ENCODE measurements around the gene EXOC3L4. TPM values are rescaled to one million over a fixed set of nuclear protein-coding genes. Genes with fewer than 3 reads are reported as not detected.

The EXOC3L4 gene
- total and polyA plus RNA-seq, 9 donors, result 0.33 to 1.2 (median 0.85) TPM; not detected in 3

DNA sequence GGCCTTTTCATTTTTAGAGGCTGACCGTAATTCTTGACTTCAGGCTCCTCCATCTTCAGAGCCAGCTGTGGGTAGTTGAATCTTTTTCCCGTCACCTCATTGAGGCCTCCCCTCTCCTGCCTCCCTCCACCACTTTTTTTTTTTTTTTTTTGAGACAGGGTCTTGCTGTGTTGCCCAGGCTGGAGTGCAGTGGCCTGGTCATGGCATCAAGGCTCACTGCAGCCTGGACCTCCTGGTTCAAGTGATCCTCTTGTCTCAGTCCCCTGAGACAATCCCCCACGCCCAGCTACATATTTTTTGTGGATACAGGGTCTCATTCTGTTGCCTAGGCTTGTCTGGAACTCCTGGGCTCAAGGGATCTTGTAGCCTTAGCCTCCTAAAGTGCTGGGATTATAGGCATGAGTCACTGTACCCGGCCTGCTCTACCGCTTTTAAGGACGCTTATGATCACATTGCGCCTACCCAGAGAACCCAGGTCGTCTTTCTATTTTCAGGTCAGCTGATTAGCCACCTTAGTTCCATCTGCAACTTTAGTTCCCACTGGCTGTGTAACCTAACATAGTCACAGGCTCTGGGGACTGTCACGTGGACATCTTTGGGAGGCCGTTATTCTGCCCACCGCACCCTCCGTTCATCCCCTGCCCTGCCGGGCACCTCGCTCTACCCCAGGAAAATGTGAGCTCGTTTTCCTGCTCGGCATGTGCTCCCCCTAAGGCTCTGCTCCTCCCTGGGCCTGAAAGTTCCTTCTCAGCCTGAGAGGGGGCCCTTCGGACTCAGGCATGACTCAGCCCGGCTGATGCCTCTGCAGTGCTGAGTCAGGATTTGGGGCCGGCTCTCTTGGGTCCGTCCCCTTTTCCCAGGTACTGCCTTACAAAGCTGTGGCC lies 42.1 kb downstream of the EXOC3L4 start:
- Histone ChIP-seq H3K27me3 (no peaks in the 10 kb centered on the region), H3K4me3 (no peak overlapping the region), H3K4me1 (ENCODE audit: insufficient read depth) (peaks cover 11% of the 10 kb centered on the region), H3K36me3 (no peaks in the 10 kb centered on the region), H3K9me3 (no peaks in the 10 kb centered on the region), H3K27ac (no peak overlapping the region)
- no peak for TF ChIP-seq POLR2A (IDR thresholded peaks at IDR 0.05)
- TF ChIP-seq EP300 (IDR thresholded peaks at IDR 0.05), result no peak
- no peak for TF ChIP-seq CTCF (IDR thresholded peaks at IDR 0.05)
- 75 to 83% (median 77%) methylated on average over 20 of the region's 20 CpGs for WGBS, 3 donors
- DNase-seq, result peak in 3 of 5 donors; percentile 29 to 48 (median 47)
- intact Hi-C loops (cut with DNase I), result no loop called here

- Histone ChIP-seq H3K36me3 (no peaks in the 10 kb centered on the region), H3K27ac (no peak overlapping the region), H3K9me3 (no peaks in the 10 kb centered on the region), H3K4me1 (ENCODE audit: insufficient read depth) (peaks cover 1% of the 10 kb centered on the region), H3K27me3 (no peaks in the 10 kb centered on the region), H3K4me3 (no peak overlapping the region)
- peak in 1 of 5 donors; percentile 28 for DNase-seq
- TF ChIP-seq CTCF (IDR thresholded peaks at IDR 0.05), result no peak
- intact Hi-C loops (cut with DNase I), result no loop called here
- WGBS, 3 donors, result 87 to 88% (median 88%) methylated on average over 22 of the region's 22 CpGs
These were observed 43.3 kb downstream of the EXOC3L4 start for GRCh38 chr14:103137689-103138300.

DNA sequence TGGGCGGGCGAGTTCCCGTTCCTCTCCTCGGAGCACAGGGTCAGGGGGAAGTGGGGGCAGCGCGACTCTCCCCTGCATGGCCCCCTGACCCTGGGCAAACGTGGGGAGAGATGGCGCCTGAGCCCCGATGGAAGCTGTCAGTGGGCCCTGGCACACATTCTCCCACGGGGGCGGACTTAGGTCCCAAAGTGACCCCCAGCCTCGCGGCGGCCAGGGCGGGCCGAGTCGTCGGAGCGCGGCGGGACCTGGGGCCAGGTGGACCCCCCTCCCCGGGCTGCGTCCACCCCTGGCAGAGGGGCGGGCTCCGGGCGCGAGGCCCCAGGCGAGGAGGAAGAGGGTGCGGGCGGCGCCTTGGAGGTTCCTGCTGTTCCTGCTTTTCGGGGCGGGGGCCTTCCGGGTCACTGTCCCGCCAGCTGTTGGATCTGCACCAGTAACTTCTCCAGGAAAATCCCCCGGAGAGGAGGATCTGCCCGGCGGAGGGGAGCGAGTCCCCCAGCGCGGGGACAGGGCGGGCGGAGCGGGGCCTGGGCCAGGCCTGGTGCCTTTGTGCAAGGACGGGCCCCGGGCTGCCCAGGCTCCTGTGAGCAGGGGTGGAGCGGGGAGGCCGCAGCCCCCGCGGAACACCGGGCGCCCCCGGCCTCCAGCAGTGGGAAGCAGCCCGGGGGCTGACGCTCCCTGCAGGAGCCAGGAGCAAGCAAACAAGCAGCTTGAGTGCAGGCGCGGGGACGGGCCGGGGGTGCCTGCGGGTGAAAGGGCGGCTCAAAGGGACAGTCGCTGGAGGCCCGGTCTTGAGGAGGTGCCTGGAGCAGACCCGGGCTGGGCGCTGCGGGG lies 44.0 kb downstream of the EXOC3L4 start:
- DNase-seq, result peak in 3 of 5 donors; percentile 23 to 58 (median 42)
- no peaks in the 10 kb centered on the region for H3K9me3 ChIP-seq
- WGBS, 3 donors, result 35 to 45% (median 41%) methylated on average over 55 to 66 of the region's 66 CpGs
- peak overlapping the region in 1 of 2 donors; percentile 30 for H3K27ac ChIP-seq
- H3K27me3 ChIP-seq, result no peaks in the 10 kb centered on the region
- no peaks in the 10 kb centered on the region for H3K36me3 ChIP-seq
- no peak for TF ChIP-seq EP300 (IDR thresholded peaks at IDR 0.05)
- no peak overlapping the region for H3K4me3 ChIP-seq
- no peaks in the 10 kb centered on the region for H3K4me1 ChIP-seq (ENCODE audit: insufficient read depth)
- intact Hi-C loops (cut with DNase I), result no loop called here

DNA sequence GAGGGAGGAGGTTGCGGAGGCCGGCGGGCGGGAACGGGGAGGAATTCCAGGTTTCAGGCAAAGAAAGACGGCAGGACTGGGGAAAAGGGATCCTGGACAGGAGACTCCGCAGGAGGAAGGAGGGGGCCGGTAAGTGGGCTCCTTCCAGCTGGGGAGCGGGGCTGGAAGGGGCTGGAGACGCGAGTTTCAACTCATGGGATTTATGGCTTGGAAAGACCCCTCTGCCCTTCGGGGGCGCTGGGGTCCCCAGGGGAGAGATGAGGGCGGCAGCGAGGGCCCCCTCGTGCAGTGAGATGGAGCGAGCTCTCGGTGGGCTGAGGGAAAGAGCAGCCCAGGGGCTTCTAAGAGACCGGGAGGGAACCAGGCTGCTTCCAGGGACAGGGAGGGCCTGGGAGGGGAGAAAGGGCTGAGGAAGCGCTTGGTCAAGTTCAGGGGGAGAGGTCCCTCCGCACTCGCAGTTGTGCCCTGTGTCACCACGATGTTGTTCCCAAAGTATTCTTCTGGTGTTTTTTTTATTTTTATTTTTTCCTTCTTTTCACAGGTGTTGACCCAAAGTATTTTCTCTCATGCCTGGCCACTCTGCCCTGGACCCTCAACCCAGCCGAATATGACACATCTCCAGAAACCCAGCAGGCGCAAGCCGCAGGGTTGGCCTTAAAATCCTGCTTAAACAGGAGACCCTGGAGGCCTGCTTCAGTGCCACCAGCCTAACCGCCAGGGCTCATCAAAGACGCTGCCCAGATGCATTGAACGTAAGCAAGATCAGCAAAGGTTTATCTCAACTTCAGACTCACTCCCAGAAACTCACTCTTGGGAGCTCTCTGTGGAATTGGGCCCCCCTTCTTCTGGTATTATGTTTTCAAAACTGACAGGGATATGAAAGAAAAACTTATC lies 44.9 kb downstream of the EXOC3L4 start:
- H3K27me3 ChIP-seq, result no peaks in the 10 kb centered on the region
- WGBS, 3 donors, result 38 to 48% (median 45%) methylated on average over 29 of the region's 29 CpGs
- H3K4me1 ChIP-seq (ENCODE audit: insufficient read depth), result no peaks in the 10 kb centered on the region
- no peaks in the 10 kb centered on the region for H3K9me3 ChIP-seq
- TF ChIP-seq CTCF (IDR thresholded peaks at IDR 0.05), result no peak
- no peak for TF ChIP-seq EP300 (IDR thresholded peaks at IDR 0.05)
- TF ChIP-seq POLR2A (IDR thresholded peaks at IDR 0.05), result no peak
- no peak overlapping the region for H3K4me3 ChIP-seq
- DNase-seq, result no peak
- H3K36me3 ChIP-seq, result no peaks in the 10 kb centered on the region
- intact Hi-C loops (cut with DNase I), result no loop called here
- H3K27ac ChIP-seq, result no peak overlapping the region

Data from ovary (tissue), 9 donors.